Left colon (tissue), 2 donors: ENCODE measurements around the gene ZNF613. TPM values are rescaled to one million over a fixed set of nuclear protein-coding genes. Genes with fewer than 3 reads are reported as not detected.
A peak's percentile ranks its signal among the peaks of the same experiment; 100 is the strongest.
"Not testable (repeated sequence)": the region's sequence is repeated elsewhere in the genome, so short reads cannot be mapped to it uniquely, and the experiment has no call there.

ENCODE experiments used
- ATAC-seq: fragments of 200-7000 bp; cut with Tn5 transposase; one replicate; pipeline ENCODE4 v1.9.1; 2020; ENCODE audit warnings: mild to moderate bottlenecking, moderate library complexity
- DNase-seq, 2 donors: peaks; one replicate each; pipeline ENCODE4 v3.0.0-alpha.2; 2020
- intact Hi-C, 2 donors: fragments of 100-400 bp; cut with DNase I in 1 of 2; cut with micrococcal nuclease in 1 of 2; formaldehyde crosslinking; loops; one replicate each; pipeline versions ENCODE4 v1.11.2 to v1.14.0; 2022; cut with DNase I, micrococcal nuclease
- long read RNA-seq: library from polyadenylated mRNA; unstranded; transcript quantifications from one replicate; pipeline ENCODE4 v2.0.0, GENCODE V29; 2021
- total RNA-seq, 2 donors: library from RNA; stranded (reverse); fragmentation: NEBNext Ultra II Directional; extraction: Animal tissue kit (Norgen Biotek cat#: 25700); gene quantifications; one replicate each; pipeline ENCODE4 v1.2.1, GENCODE V29; 2021
- donor health status: DM: no; HTN: no; CAD: no.
- donor health status: DM: yes; HTN: yes; CAD: no.

ZNF613 gene
- 1 to 10 TPM; 5.5 to 7.2 TPM for total RNA-seq
- long read RNA-seq, partial matches to known transcripts: 0 of 14 reads
- long read RNA-seq, other reads (novel, unspliced or antisense): 10 of 14 reads

GRCh38 chr19:51926784-51927741 is at the start of gene ZNF613:
ZNF613 (plus strand) TSS chr19:51927472; CDS start chr19:51936221, 8,749 bp downstream.
- DNase-seq (peak; percentile 90 to 92), ATAC-seq (peak; percentile 98)
- intact Hi-C loops: no loop called here

GRCh38 chr19:51882518-51882917 is 44.8 kb upstream of the ZNF613 start:
- ATAC-seq (no peak), DNase-seq (no peak)
- intact Hi-C loops: no loop called here

- intact Hi-C loops: no loop called here
Measured at GRCh38 chr19:51884713-51885112, 42.6 kb upstream of the ZNF613 start.

GRCh38 chr19:51887522-51888498 is 39.5 kb upstream of the ZNF613 start, which contains the start of gene ZNF577:
ZNF577 (minus strand) TSS chr19:51887951; CDS start chr19:51880382, 7,569 bp downstream.
- intact Hi-C loops: no loop called here
- DNase-seq (peak; percentile 92 to 93), ATAC-seq (peak; percentile 99)

More at GRCh38 chr19:51884713-51885112, 42.6 kb upstream of the ZNF613 start:
- ATAC-seq (no peak), DNase-seq (no peak)

GRCh38 chr19:51889934-51890333 is 37.3 kb upstream of the ZNF613 start:
- intact Hi-C loops: no loop called here
- ATAC-seq (no peak), DNase-seq (no peak)

GRCh38 chr19:51891193-51891747 is 36.0 kb upstream of the ZNF613 start:
- intact Hi-C loops: no loop called here
- DNase-seq (no peak), ATAC-seq (no peak)

GRCh38 chr19:51901860-51902259 is 25.4 kb upstream of the ZNF613 start:
- intact Hi-C loops: no loop called here
- ATAC-seq: no peak
- no peak for DNase-seq

- intact Hi-C loops: no loop called here
- no peak for DNase-seq
- ATAC-seq: no peak
Measured at GRCh38 chr19:51903192-51903591, 24.1 kb upstream of the ZNF613 start.

- DNase-seq: peak; percentile 77 to 87
- intact Hi-C loops: no loop called here
- ATAC-seq: peak; percentile 100
Measured at GRCh38 chr19:51904331-51905165, 22.7 kb upstream of the ZNF613 start, which contains the start of gene ZNF649. ZNF649 (minus strand) TSS chr19:51905017; CDS start chr19:51900107, 4,910 bp downstream.

GRCh38 chr19:51905206-51905605 is 22.1 kb upstream of the ZNF613 start:
- no peak for DNase-seq
- intact Hi-C loops: no loop called here
- no peak for ATAC-seq

GRCh38 chr19:51905639-51906038 is 21.6 kb upstream of the ZNF613 start:
- DNase-seq, intact Hi-C loops, ATAC-seq: not testable (repeated sequence)

GRCh38 chr19:51906108-51906507 is 21.2 kb upstream of the ZNF613 start:
- intact Hi-C loops, ATAC-seq, DNase-seq: not testable (repeated sequence)

- intact Hi-C loops, DNase-seq, ATAC-seq: not testable (repeated sequence)
Measured at GRCh38 chr19:51907981-51908380, 19.3 kb upstream of the ZNF613 start.

- ATAC-seq (no peak), DNase-seq (no peak)
- intact Hi-C loops: no loop called here
Measured at GRCh38 chr19:51915324-51915867, 11.9 kb upstream of the ZNF613 start.

- ATAC-seq: no peak
- no peak for DNase-seq
Measured at GRCh38 chr19:51916167-51916566, 11.1 kb upstream of the ZNF613 start.

GRCh38 chr19:51919606-51920005 is 7.7 kb upstream of the ZNF613 start:
- ATAC-seq (no peak), DNase-seq (no peak)
- intact Hi-C loops: no loop called here

More at GRCh38 chr19:51916167-51916566, 11.1 kb upstream of the ZNF613 start:
- intact Hi-C loops: no loop called here

- ATAC-seq (no peak), DNase-seq (no peak)
- intact Hi-C loops: no loop called here
Measured at GRCh38 chr19:51921949-51922348, 5.3 kb upstream of the ZNF613 start.
